MCF 10A (cell line): ENCODE data around the gene SF1. TPM values are rescaled to one million over a fixed set of nuclear protein-coding genes. Genes with fewer than 3 reads are reported as not detected.
A peak's percentile ranks its signal among the peaks of the same experiment; 100 is the strongest.

Source experiments
- BruUV-seq: library from RNA; stranded (reverse); fragments of 400-500 nt; replicated peaks from 2 replicates; lab custom pipeline; 2021; lab: Mats Ljungman, UMichigan
- CTCF ChIA-PET: fragments of 300-600 bp; sonication (Branson Sonifier 250); formaldehyde crosslinking; extraction: SDS; loops from one replicate; lab custom pipeline; 2021; ENCODE audit warnings: antibody characterized with exemption, inconsistent platforms; lab: Yijun Ruan, JAX
- POLR2A ChIA-PET: fragments of 300-600, 350-650 bp; sonication (Branson Sonifier 250); formaldehyde crosslinking; extraction: SDS; loops from one replicate; lab custom pipeline; 2020; ENCODE audit warnings: antibody characterized with exemption, inconsistent platforms; lab: Yijun Ruan, JAX
- DNase-seq: peaks from one replicate; pipeline ENCODE4 v3.0.0-alpha.2; 2018; ENCODE audit not compliant: unreplicated experiment
- H3K27ac Mint-ChIP-seq: one replicate; pipeline ENCODE4 v1.8.0; 2022; ENCODE audit warnings: mild to moderate bottlenecking, low read depth, mixed read lengths; ENCODE audit not compliant: unreplicated experiment
- H3K27me3 Mint-ChIP-seq: one replicate; pipeline ENCODE4 v1.8.0; 2022; ENCODE audit warnings: mixed read lengths; ENCODE audit not compliant: insufficient read depth, unreplicated experiment
- H3K36me3 Mint-ChIP-seq: one replicate; pipeline ENCODE4 v1.8.0; 2022; ENCODE audit warnings: mild to moderate bottlenecking, moderate library complexity, mixed read lengths; ENCODE audit not compliant: insufficient read depth, unreplicated experiment
- H3K4me1 Mint-ChIP-seq: one replicate; pipeline ENCODE4 v1.8.0; 2022; ENCODE audit warnings: mixed read lengths; ENCODE audit not compliant: insufficient read depth, unreplicated experiment
- H3K4me3 Mint-ChIP-seq: one replicate; pipeline ENCODE4 v1.8.0; 2022; ENCODE audit warnings: mild to moderate bottlenecking, moderate library complexity, mixed read lengths; ENCODE audit not compliant: unreplicated experiment
- H3K9me3 Mint-ChIP-seq: one replicate; pipeline ENCODE4 v1.8.0; 2022; ENCODE audit warnings: mixed read lengths; ENCODE audit not compliant: unreplicated experiment
- intact Hi-C: fragments of 100-400 bp; cut with micrococcal nuclease; formaldehyde crosslinking; loops from 2 replicates; pipeline ENCODE4 v1.14.1; 2022
- total RNA-seq: library from RNA; stranded (reverse); gene quantifications from 2 replicates; pipeline ENCODE4 v1.2.3, GENCODE V29; 2022
- TF ChIP-seq, protein P1 (sequence below): fragments of 200-600 bp; IDR thresholded peaks from one replicate; pipeline ENCODE4 v1.8.0; 2022; ENCODE audit warnings: antibody characterized with exemption, mild to moderate bottlenecking; ENCODE audit not compliant: unreplicated experiment

Gene SF1
- total RNA-seq, 1 experiment from 2014 or later = 503 TPM

DNA sequence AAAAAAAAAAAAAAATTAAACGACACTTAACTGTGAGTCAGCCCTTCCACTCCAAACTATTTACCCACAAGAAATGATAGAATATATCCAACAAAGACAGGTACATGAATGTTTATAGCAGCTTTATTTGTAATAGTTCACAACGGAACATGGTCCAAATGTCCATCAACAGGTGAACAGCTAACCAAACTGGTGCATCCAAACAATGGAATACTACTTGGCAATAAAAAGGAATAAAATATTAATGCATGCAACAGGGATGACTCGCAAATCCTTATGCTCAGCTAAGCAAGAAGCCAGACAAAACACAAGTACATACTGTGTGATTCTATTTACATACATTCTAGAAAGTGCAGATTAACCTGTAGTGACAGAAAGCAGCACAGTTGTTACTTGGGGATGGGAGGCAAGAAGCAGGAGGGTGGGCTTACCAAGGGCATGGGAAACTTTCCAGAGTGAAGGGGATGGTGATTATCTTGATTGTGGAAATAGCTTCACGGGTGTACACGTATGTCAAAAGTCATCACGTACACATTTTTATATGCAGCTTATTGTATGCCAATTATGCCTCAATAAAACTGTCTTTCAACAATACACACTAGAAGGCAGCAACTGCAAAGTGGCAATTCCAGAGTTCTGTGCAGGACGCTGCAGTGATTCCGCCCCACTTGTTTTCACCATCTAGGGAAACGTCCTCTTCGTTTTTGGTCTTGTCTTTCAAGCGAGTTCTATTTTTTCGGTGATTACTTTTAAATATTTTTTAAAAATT, 6.7 kb upstream of the SF1 start:
- ChIA-PET CTCF (interaction anchor here (0.6 to 3.8 kb wide), 8 partner anchors 10 to 334 kb away, joined by 3 to 16 read pairs (median 3); no protein-coding TSS in a partner anchor), POLR2A (interaction anchor here (0.5 kb wide), 1 partner anchor 120 kb away, joined by 3 read pairs; no protein-coding TSS in a partner anchor)
- H3K9me3 Mint-ChIP-seq = no peaks in the 10 kb centered on the region
- no peak overlapping the region for H3K27ac Mint-ChIP-seq
- DNase-seq = no peak
- TF ChIP-seq, protein P1, sequence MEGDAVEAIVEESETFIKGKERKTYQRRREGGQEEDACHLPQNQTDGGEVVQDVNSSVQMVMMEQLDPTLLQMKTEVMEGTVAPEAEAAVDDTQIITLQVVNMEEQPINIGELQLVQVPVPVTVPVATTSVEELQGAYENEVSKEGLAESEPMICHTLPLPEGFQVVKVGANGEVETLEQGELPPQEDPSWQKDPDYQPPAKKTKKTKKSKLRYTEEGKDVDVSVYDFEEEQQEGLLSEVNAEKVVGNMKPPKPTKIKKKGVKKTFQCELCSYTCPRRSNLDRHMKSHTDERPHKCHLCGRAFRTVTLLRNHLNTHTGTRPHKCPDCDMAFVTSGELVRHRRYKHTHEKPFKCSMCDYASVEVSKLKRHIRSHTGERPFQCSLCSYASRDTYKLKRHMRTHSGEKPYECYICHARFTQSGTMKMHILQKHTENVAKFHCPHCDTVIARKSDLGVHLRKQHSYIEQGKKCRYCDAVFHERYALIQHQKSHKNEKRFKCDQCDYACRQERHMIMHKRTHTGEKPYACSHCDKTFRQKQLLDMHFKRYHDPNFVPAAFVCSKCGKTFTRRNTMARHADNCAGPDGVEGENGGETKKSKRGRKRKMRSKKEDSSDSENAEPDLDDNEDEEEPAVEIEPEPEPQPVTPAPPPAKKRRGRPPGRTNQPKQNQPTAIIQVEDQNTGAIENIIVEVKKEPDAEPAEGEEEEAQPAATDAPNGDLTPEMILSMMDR = no peak
- H3K27me3 Mint-ChIP-seq = no peaks in the 10 kb centered on the region
- H3K4me3 Mint-ChIP-seq = no peak overlapping the region
- H3K4me1 Mint-ChIP-seq = no peaks in the 10 kb centered on the region
- no TSS peak for BruUV-seq
- intact Hi-C loops = loop anchor here (10.0 kb wide), 1 partner anchor 230 kb away; the partner anchor contains the start of gene ARL2
- H3K36me3 Mint-ChIP-seq = peaks cover 6% of the 10 kb centered on the region

DNA sequence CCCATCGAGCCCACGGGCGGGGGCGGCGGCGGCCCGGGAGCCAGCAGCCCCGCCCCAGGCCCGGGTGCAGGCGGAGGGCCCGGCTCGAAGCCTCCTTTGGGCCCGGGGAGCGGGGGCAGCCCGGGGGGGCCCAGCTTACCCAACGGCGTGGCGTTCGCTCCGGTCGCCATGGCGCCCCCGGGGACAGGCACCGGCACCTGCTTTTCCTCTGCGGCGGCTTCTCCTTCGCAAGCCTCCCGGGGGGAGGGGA, 194 bp downstream of the SF1 start:
- no peaks in the 10 kb centered on the region for H3K9me3 Mint-ChIP-seq
- peak overlapping the region; percentile 76 for H3K4me3 Mint-ChIP-seq
- no TSS peak for BruUV-seq
- CTCF ChIA-PET = interaction anchor here (0.7 to 1.8 kb wide), 5 partner anchors 22 to 495 kb away, joined by 3 to 5 read pairs (median 3); no protein-coding TSS in a partner anchor
- peak overlapping the region; percentile 98 for H3K27ac Mint-ChIP-seq
- H3K36me3 Mint-ChIP-seq = peaks cover 58% of the 10 kb centered on the region
- no peaks in the 10 kb centered on the region for H3K27me3 Mint-ChIP-seq
- DNase-seq = no peak
- peaks cover 13% of the 10 kb centered on the region for H3K4me1 Mint-ChIP-seq
- intact Hi-C loops = loop anchor here (2.0 kb wide), 1 partner anchor 33 kb away; the partner anchor contains the start of gene MEN1
- TF ChIP-seq, protein P1 = no peak
- POLR2A ChIA-PET = interaction anchor here (0.7 to 9.8 kb wide), 29 partner anchors 10 to 837 kb away, joined by 3 to 86 read pairs (median 5); partner anchors contain the start of genes ARL2, ATG2A, CDC42BPG and FKBP2

DNA sequence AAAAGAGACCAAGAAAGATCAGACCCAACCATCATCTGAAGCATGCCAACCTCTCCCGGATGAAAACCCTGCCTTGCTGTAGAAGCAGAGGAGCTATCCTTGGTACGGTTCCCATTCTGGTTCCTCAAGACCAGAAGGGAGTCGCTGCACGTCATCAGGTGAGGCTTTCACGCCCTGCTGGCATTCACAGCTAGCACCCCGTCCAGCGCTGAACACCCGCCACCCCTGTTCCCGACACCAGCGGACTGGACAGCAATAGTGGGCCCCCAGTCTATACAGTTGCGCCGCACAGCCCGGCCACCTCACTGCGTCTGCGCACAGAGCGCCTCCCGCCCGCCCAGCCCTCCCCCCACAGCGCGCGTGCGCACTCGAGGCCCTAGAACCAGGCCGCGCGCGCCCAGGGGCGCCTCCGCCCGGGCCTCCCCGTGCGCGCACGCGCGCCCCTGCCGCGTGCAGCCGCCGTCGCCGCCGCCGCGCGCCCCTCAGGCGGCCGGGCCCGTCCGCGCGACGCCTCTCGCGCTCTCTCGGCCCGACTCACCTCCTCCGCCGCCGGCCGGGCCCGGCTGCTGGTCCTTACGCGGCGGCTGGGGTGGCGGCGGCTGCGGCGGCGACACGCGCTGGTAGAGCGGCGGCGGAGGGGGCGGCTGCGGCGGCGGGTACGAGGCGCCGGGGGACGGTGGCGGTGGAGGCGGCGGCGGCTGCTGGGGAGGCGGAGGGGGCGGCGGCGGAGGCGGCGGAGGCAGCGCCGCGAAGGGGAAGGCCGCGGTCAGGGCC, 706 bp downstream of the SF1 start:
- Mint-ChIP-seq H3K27me3 (no peaks in the 10 kb centered on the region), H3K36me3 (peaks cover 63% of the 10 kb centered on the region), H3K4me3 (peak overlapping the region; percentile 76), H3K9me3 (no peaks in the 10 kb centered on the region), H3K27ac (no peak overlapping the region), H3K4me1 (peaks cover 13% of the 10 kb centered on the region)
- TF ChIP-seq, protein P1 = no peak
- ChIA-PET CTCF (interaction anchor here (0.6 to 1.8 kb wide), 3 partner anchors 68 to 330 kb away, joined by 3 to 5 read pairs (median 4); no protein-coding TSS in a partner anchor), POLR2A (interaction anchor here (0.6 to 9.8 kb wide), 14 partner anchors 15 to 1482 kb away, joined by 3 to 86 read pairs (median 6); partner anchors contain the start of genes BAD, CDC42BPG, MEN1 and PYGM)
- BruUV-seq = no TSS peak
- intact Hi-C loops = loop anchor here (2.0 kb wide), 1 partner anchor 33 kb away; the partner anchor contains the start of gene MEN1
- peak; percentile 80 for DNase-seq
